NCI-H1092 treated with DMSO at 0.1 percent for 48 hours (cell line): ENCODE data around the gene PEAR1.

Experiments
- DNase-seq: peaks from one replicate; lab custom pipeline; 2025; lab: John Stamatoyannopoulos, UW

Gene PEAR1

DNA sequence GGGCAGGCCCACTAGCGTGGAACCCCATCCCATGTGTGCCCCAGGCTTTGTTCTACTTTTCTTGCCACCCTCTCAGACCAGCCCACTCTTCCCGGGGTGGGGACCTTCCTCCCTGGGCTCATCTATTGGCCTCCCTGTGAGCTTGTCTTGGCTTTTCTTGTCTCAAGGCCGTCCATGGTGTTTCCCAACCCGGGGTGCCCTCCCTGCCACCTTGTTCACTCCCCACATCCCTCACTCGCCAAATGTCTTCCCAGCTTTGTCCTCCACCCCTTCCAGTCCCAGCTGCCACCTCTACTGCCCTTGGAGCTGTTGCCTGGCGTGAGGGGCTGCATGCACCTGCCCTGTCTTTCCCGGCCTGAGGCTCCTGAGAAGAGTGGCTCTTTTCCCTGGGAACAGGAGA is 45.3 kb downstream of the PEAR1 start:
- no peak for DNase-seq

DNA sequence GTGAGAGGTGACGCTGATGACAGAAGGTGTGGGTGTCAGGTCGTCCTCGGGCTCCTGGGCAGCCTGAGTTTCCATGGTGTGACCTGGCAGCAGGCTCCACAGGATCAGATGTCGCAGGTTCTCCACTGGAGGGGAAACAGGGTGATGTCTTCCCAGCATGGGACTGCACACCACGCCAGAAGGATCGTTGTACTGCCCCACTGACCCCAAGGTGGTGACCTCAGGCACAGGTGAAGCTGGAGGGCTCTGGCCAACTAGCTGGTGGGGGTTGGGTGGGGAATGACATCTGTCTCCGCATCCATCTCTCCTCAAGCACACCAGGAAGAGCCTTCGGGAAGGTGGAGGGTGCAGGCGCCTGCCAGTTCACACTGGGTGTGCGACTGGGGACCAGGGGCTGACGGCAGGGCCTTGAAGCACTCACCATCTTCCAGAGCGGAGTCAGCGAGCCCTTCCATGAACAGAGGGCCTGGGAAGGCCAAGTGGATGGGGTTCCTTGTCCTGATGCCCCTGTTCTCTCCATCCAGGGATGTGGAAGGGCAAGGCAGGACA is 46.3 kb downstream of the PEAR1 start:
- no peak for DNase-seq

DNA sequence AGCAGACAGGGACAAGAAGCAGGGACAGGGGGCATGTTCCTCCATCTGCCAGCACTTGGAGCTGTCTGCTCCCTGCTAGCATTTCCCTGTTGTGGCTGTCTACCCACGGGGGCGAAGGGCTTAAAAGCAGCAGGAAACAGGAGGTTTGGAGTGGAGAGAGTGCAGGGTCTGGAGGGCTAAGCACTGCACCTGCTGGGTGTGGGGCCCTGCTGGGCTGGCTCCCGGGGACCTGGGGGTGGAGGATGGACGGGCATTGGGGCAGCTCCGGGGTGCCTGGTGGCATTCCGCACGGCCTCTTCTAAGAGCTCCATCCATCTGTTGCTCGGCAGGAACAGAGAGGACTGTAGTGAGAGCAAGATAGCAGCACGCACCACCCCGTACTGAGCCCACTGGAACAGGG is 48.2 kb downstream of the PEAR1 start:
- DNase-seq, result no peak

DNA sequence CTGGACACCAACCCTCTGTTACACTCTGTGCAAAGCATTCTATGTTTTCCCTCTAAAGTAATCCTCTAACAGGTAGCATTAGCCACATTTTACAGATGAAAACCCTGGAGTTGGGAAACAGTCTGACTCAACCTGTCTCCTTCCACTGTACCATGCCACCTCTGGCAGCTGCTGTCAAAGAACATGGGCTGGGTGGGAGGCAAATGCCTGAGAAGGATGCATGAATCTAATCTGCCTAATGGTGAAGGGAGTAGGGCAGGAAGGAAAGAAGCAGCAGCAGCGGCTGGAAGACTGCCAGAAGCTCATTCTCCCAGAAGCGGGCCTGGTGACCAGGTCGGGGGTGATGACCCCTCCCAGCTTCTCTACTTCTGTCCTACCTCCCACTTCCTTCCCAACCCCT is 48.7 kb downstream of the PEAR1 start:
- DNase-seq, result no peak

DNA sequence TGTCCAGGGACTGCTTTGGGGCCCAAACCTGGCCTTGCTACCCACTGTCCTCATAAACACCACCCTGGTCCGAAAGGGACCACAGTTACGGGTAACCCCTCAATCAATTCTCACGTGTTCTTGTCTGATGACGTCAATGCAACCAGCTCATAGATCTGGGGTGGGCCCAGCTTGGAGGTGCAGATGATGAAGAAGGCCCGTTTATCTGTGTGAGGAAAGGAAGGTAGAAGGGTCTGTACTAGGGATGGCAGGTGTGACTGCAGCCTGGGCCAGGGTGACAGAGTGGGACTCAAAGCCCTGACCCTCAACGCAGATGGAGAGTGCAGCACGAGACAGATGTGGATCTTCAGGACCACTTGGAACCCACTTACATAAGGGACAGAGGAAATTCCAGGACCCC is 49.1 kb downstream of the PEAR1 start:
- DNase-seq, result no peak

DNA sequence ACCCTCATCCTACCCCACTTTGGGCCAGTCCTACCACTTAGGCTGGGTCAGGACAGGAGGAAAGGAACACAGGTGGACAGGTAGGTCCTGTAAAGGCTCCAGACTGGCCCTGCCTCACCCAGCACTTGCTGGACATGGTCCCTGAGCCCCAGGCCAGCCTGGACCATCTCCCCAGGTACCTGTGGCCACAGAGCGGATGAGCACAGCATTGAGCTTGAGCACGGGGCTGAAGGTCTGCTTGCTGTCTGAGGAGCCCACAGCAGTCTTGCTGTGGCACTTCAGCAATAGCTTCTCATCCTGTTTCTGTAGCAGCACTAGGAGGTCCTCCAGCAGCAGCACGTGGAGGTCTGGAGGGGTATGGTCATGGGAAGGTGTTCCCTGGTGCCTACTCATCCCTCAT is 50.2 kb downstream of the PEAR1 start:
- no peak for DNase-seq

DNA sequence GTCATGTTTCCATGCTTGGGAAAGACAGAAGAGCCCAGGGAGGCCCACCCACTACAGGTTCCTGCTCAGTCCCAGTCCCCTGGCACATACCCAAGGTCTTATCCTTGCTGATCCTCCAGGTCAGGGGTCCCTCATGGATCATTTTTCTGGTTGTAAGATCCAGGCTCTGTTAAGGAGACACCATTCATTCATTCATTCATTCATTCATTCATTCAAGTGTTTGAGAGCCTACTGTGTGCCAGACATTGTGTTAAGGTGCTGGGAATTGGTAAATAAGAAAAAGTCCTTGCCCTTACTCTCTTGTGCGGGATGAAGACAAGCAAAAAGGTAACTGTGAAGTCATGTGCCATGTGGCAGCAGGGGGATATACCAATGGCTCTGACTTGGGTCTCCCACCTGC is 50.8 kb downstream of the PEAR1 start:
- DNase-seq, result no peak

DNA sequence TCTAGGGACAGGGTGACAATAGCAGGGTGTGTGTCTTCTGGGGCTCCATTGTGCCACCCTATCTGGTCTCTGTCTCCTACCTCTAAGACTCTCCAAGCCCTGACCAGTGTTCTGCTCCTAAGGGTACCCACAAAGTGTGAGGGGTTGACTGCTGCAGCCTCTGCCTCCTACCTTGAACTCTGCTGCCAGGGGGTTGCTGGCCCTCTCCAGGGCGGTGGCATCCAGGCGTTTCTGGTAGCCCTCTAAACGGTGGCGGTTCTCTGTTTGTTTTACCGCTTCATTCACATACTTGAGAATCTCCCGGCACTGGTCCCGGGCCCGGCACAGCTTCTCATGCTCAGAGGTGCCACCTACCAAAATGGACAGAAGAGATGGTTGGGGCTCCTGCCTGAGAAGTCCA is 51.3 kb downstream of the PEAR1 start:
- no peak for DNase-seq

DNA sequence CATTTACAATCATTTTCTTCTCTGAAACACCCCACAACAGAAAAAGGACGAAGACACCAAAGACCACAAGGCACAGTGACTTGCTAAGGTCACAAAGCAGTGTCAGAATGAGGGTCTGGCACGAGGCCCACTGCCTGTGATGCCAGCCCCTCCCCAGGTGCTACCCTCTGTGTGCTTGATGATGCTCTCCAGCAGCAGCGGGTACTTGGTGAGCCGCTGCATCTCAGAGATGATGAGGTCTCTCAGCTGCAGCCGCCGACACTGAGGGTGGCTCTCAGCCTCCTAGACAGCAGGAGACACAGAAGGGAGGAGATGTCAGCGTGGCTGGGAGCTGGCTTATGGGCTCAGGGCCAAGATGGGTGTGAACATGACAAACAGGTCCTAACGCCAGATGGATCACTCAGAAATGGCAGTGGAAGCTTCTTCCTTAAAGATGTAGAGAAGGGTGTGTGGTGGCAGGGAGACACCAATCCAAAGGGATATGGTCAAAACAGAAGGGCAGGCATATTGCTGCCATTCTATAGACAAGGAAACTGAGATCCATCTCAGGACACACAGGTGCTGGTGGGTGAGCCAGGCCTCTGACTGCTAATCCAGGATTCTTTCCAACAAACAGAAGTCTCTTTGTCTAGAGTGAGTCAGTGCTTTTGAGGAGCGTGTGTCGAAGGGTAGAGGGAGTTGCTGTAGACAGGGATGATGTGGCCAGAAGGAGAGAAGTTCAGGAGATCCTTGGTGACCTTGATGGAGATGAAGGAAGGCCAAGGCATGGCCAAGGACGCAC is 52.6 kb downstream of the PEAR1 start:
- DNase-seq, result no peak

DNA sequence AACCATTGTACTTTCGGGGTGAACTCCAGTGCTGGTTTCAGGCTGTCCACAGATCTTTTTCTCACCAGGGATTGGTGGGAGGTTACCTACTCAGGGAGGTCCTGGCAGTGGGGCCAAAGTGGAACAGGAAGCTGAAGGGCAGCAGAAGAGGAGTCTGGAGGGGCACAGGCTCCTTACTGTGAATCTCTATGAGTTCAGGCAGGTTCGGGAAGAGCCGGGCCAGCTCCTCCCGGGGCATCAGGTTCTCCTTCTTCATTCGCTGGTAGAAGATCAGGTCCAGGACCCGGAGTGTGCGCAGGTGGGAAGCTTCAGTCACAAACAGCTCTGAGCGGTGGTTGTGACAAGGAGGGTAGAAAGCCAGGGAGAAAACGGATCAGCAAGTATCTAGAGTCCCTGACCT is 53.6 kb downstream of the PEAR1 start:
- no peak for DNase-seq

DNA sequence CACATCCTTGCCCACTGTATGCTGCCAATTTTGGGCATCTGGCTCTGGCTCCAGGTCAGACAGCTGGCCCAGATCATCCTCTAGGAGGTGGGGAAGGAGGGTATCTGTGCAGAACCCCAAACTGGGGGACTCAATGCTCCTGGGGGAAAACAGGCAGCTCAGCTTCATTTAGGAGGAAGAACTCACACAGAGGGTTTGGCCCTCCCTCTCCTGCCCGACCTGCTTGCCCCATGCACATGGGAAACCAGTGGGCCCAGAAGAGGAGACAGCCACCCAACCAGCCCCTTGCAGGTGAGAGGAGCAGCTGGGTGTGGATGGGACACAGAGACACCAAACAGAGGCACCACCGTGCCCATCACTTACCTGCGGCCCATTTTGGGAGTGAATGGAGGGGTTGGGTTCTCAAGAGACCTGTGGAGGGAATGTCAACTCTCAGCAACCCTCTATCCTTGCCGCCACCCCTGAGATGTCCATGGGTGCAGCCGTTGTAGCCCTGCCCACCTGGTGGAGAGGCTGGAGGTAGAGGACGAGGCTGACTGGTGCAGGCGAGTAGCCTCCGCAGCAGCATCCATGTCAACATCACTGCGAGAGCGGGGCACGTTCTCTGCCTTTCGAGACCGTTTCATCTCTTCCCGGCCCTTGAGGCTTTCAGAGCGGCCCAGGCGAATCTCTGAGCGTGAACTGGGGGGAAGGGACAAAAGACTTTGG is 54.5 kb downstream of the PEAR1 start:
- no peak for DNase-seq

DNA sequence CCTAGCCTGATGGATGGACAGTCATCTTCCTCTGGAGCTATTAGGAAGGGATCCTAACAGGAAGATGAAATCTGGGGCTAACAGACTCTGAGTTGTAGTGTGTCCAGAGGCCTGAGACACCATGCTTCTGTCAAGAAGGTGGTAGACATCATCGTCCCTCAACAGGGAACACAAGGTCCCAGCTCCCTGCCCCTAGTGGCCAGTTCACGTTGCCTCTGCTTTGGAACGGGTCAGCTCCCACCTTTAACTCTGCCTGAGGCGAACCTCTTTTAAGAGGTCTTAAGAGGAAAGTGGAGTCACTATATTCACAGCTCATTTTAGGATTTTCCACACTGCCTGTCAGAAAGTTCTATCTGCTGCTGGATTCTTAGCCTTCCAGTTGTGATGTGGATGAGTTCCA is 55.2 kb downstream of the PEAR1 start:
- DNase-seq, result no peak

DNA sequence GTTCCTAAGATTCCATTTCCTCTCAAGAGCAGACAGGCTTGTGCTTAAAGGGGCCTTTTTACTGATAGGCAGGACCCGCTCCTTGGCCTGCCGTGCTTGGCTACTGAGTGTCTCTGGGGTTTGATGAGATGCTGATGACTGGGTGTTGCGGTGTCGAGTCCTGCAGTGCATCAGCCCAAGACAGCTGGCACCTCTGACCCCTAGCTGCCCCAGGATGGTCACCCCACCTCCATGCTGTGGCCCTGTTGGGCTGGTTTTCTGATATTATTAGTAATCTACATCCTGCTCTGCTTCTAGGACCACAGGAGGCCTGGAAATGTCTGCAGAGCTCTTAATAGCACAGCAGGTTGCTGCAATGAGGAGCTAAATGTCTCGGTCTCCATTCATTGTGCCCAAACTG is 55.6 kb downstream of the PEAR1 start:
- DNase-seq, result no peak

DNA sequence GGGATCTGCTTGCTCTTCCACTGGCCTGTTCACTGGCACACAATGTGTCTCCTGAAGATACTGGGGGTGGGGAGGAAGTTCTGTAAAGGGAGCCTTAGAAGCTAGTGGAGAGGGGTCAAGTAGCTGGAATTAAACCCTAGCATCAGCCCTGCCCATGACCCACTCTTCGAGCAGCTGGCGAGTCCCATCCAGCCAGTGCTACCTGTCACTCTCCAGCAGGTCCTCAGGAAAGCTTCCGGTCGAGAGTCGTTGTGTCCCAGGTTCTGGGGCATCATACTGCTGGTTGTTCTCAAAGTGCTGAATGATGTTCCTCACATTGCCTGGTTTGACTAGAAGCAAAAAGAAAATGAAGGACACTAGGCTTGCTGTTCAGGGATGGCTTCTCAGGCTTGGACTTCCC is 57.9 kb downstream of the PEAR1 start:
- DNase-seq, result no peak

DNA sequence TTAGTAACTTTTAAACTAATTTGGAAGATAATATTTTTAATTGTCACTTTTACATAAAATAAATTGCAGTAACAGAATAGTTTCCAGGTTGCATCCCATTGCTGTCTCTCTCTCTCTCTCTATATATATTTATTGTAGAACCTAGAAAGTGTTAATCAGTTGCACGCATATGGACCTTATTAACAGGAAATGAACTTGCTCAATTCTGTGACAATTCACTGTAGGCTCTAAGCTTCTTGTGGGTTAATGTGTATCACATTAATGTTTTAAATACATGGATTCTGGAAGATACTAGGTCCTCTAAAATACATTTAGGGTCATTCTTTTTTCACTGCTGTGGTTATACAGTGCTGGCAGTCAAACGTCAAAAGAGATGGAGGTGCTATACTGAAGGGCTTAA is 60.1 kb downstream of the PEAR1 start:
- no peak for DNase-seq

DNA sequence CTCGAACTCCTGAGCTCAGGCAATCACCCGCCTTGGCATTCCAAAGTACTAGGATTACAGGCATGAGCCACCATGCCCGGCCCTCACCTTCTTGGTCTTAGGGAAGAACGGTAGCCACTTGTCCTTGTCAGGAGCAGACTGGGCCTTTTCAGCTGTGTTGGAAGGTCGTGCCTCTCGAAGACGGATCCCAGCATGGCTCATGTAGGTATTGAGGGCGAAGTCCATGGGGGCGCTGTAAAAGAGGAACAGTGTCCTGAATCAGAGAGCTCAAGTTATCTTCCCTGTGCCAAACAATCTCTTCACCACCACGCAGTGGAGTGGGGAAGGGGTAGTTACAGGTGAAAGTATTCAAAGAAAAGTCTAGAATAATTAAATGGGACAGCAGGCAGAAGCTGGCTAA is 62.8 kb downstream of the PEAR1 start:
- DNase-seq, result no peak

DNA sequence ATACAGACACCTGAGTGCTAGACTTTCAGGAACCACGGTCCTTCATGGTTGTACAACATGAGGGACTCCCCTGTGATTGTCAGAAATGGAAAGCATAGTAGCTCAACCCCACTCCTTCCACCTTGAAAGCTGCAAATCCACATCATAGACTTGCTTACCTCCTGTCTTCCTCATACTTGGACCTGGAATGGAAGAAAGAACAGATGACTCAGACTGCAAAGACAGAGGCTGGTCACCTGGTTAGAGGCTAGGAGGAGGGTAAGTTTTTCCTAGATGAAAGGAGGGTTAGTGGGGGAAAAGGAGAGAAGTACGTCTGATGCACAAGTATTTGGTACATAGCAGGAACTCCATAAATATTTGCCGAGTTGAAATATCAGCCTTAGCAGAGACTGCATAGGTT is 64.1 kb downstream of the PEAR1 start:
- DNase-seq, result no peak

DNA sequence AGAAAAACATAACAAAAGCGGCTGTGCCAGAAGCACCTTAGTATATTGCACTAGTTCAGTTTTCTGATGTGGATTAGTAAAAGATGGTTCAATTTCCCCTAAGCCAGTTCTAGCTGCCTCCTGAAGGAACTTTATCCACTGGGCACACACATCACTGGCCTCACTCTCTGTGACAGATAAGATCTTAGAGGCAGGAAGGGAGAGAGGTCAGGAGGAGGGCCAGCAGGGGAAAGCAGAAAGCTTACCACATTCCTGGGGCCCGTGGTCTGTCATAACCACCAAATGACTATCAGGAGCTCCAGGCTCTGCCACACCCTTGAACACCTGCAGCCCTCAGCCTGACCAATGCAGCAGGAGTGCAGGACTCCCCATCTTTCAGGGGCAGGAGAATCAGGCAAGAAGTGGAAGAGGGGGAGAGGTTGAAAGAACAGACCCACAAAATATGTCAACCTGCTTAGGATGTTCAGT is 64.8 kb downstream of the PEAR1 start:
- no peak for DNase-seq

DNA sequence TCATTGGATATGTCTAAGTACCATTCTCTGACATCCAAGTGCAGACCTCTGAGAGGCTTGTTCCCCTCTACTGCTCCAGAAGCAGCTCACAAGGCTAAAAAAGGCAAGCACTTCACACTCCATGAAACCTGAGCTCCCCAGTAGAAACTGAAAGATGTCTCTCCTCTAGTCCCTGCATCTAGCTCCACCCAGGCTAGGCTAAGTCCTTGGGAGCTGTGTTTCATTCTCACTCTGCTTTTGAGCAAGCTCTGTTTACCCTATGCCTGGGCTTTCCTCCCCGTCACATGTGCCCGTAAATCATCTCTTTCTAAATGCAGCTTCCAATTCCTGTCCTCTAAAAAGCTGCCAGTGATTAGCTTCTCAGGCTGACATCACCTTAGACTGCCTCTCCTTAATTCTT is 65.9 kb downstream of the PEAR1 start:
- no peak for DNase-seq

DNA sequence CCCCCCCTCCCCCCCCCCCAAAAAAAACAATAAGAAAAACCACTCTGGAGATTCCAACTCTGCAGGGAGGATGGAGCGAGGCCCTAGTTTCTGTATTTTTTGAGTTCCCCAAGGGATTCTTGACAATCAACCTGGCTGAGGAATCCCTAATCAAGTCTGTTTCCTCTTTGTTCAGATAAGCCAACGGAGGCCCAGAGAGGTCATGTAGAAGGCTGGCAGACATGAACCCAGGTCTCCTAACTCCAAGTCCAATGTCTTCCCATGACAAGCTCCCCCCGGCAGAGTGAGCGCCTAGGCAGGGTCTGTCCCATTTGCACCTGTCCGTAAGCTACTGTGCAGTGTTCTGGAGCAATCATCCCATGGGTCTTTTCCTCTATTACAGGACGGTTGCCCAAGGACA is 66.4 kb downstream of the PEAR1 start:
- DNase-seq, result no peak

DNA sequence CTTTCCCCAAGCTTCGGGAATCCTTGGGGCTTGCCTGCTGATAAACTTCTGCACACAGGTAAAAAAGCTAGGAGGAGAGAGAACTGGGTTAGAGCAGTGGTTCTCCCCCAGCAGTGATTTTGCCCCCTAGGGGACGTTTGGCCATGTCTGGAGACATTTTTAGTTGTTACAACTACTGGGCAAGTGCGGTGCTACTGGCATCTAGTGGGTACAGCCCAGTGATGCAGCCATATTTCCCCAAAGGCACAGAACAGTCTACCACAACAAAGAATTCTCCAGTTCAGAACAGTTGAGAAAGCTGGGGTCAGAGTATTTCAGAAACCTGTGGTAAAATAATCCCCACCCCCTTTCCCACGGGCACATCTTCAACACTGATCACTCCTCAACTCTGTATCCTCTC is 68.2 kb downstream of the PEAR1 start:
- DNase-seq, result no peak

DNA sequence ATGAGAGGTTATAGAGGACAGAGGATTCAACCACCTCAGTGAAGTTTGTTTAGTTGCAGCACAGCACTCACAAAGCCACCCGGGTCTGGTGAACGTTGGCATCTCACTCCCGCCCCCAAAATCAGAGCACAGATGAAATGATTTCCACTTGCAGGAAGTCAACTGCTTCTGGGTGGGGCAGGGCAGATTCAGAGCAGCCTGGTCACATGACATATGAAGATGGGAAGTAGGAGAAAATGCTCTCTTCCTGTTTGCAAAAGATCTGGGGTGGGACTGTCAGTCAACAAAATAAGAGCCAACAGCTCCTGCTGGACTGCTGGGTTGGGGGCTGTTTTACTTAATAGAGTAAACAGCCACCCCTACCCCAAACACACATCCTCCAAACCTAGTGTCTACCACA is 70.1 kb downstream of the PEAR1 start:
- no peak for DNase-seq

DNA sequence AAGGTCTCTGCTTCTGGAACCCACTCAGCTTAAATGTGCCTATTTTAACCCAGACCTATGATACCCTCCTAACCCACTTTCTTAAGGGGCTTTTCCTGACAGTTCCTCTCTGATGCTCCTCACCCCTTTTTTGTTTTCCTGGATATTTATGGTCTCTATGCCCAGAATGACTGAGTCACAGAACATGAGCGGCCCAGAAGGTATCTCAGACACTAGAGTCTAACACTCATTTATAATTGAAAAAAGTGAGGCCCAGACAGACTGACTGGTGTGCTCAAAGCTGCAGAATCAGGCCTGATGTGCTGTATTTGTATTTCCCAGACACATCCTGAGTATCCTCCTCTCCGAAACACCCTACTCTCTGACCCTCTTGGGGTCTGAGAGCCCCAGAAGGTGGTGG is 70.9 kb downstream of the PEAR1 start:
- no peak for DNase-seq
